ENCODE data around the gene PKP4.

- TF ChIP-seq TAF1 (IDR thresholded peaks at IDR 0.05; ENCODE audit: low read depth, low read length): no peak
- TF ChIP-seq POLR2A (IDR thresholded peaks at IDR 0.05; ENCODE audit: low read depth, low read length): no peak
- TF ChIP-seq PAX5 (IDR thresholded peaks at IDR 0.05; ENCODE audit: insufficient read depth, low read length, severe bottlenecking): no peak
These were observed 30.7 kb downstream of the PKP4 start for GRCh38 chr2:158487419-158487818.

Measured in GM12891 (cell line).